H1 (cell line): ENCODE measurements around the gene ORMDL3. TPM values are rescaled to one million over a fixed set of nuclear protein-coding genes. Genes with fewer than 3 reads are reported as not detected.

Source experiments
- BRCA1 ChIP-seq: IDR thresholded peaks from 2 replicates; pipeline ENCODE4 v1.6.1; 2012; ENCODE audit warnings: low read depth, low read length, improper control_type of control experiment
- EGR1 ChIP-seq: IDR thresholded peaks from 2 replicates; pipeline ENCODE4 v1.6.1; 2011; ENCODE audit warnings: low read depth, low read length, borderline replicate concordance
- EZH2 ChIP-seq: fragments of 200-600 bp; sonication (generic); IDR thresholded peaks from 2 replicates; pipeline ENCODE4 v1.7.1; 2012; ENCODE audit warnings: low read depth, mild to moderate bottlenecking, moderate library complexity, low read length, inconsistent platforms; ENCODE audit not compliant: severe bottlenecking
- SIX5 ChIP-seq: IDR thresholded peaks from 2 replicates; pipeline ENCODE4 v1.6.1; 2011; ENCODE audit warnings: mild to moderate bottlenecking, low read depth, low read length
- ZNF274 ChIP-seq: IDR thresholded peaks from 2 replicates; pipeline ENCODE4 v1.7.0; 2012; ENCODE audit warnings: low read length, borderline replicate concordance; ENCODE audit errors: extremely low read depth
- polyA plus RNA-seq, 7 experiments: library from polyadenylated mRNA; depleted of rRNA in 3 of 7; stranded (reverse) in 5 of 7; unstranded in 2 of 7; fragments of >200 nt in 5 of 7; fragments of 200-250 nt in 2 of 7; gene quantifications; 1 replicate in 5 of 7; 2 replicates in 1 of 7; 4 replicates in 1 of 7; pipeline versions ENCODE4 v1.2.1 to v1.2.3, GENCODE V29; 2011 to 2013; ENCODE audit warnings: missing spikeins in 2 of 7, mixed read lengths in 2 of 7
- total RNA-seq: library from RNA; stranded (reverse); fragmentation: NEBNext Ultra II Directional; extraction: Animal tissue kit (Norgen Biotek cat#: 25700); gene quantifications from 2 replicates; pipeline ENCODE4 v1.2.1, GENCODE V29; 2021

Gene ORMDL3
- total and polyA plus RNA-seq, 2 of the 8 experiments (the other 6 are each of a cell fraction or from before 2014, with no cell fraction given), result 50.4 to 108 TPM

DNA sequence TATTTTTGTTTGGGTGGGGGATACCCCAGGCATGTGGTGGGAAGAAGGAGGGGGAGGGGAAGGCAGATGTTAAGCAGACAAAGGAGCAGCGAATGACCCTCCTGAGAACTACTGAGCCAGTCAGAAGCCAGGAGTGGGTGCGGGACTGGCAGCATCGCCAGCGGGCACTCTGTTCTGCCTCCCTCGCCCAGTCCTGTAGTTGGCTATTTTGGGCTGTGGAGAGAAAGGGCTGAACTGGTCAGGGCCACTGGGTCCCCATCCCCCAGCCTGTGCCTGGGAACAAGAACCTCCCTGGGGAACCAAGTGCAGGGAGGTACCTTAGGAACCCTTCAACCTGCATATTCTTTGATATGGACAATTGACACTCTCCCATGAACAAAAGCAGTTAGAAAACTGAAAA lies 6.5 kb upstream of the ORMDL3 start (continued):
- TF ChIP-seq ZNF274, result no peak
- no peak for TF ChIP-seq EZH2
- TF ChIP-seq EGR1, result no peak
- TF ChIP-seq BRCA1, result no peak
- TF ChIP-seq SIX5, result no peak
